ENCODE measurements around the gene SRP9.

The SRP9 gene

GRCh38 chr1:225745273-225745672 lies 32.4 kb upstream of the SRP9 start:
- Histone ChIP-seq H3K9ac (ENCODE audit: low read depth, low read length) (no peak overlapping the region), H3K36me3 (ENCODE audit: control insufficient read depth, insufficient read depth, low read length) (no peaks in the 10 kb centered on the region), H3K27ac (ENCODE audit: low read depth, low read length) (no peak overlapping the region), H3K9me3 (ENCODE audit: control insufficient read depth, insufficient read depth, low read length) (no peaks in the 10 kb centered on the region), H3K4me3 (ENCODE audit: low read depth, low read length) (no peak overlapping the region), H3K27me3 (ENCODE audit: control insufficient read depth, insufficient read depth, low read length) (peaks cover 18% of the 10 kb centered on the region), H3K4me1 (ENCODE audit: control insufficient read depth, insufficient read depth, low read length) (peaks cover 12% of the 10 kb centered on the region)

GRCh38 chr1:225746361-225747179 lies 31.1 kb upstream of the SRP9 start:
- H3K27me3 ChIP-seq (ENCODE audit: control insufficient read depth, insufficient read depth, low read length): peaks cover 17% of the 10 kb centered on the region; the same call in 1 of the 2 replicates
- H3K4me1 ChIP-seq (ENCODE audit: control insufficient read depth, insufficient read depth, low read length): peaks cover 12% of the 10 kb centered on the region
- H3K9ac ChIP-seq (ENCODE audit: low read depth, low read length): no peak overlapping the region
- peak overlapping the region; percentile 85 for H3K27ac ChIP-seq (ENCODE audit: low read depth, low read length)
- no peaks in the 10 kb centered on the region for H3K36me3 ChIP-seq (ENCODE audit: control insufficient read depth, insufficient read depth, low read length)
- H3K9me3 ChIP-seq (ENCODE audit: control insufficient read depth, insufficient read depth, low read length): no peaks in the 10 kb centered on the region
- no peak overlapping the region for H3K4me3 ChIP-seq (ENCODE audit: low read depth, low read length)

GRCh38 chr1:225747566-225747965 lies 30.1 kb upstream of the SRP9 start:
- peaks cover 17% of the 10 kb centered on the region; the same call in 1 of the 2 replicates for H3K27me3 ChIP-seq (ENCODE audit: control insufficient read depth, insufficient read depth, low read length)
- H3K4me1 ChIP-seq (ENCODE audit: control insufficient read depth, insufficient read depth, low read length): peaks cover 19% of the 10 kb centered on the region
- H3K9ac ChIP-seq (ENCODE audit: low read depth, low read length): no peak overlapping the region
- peak overlapping the region; percentile 85 for H3K27ac ChIP-seq (ENCODE audit: low read depth, low read length)
- H3K36me3 ChIP-seq (ENCODE audit: control insufficient read depth, insufficient read depth, low read length): no peaks in the 10 kb centered on the region
- no peaks in the 10 kb centered on the region for H3K9me3 ChIP-seq (ENCODE audit: control insufficient read depth, insufficient read depth, low read length)
- no peak overlapping the region for H3K4me3 ChIP-seq (ENCODE audit: low read depth, low read length)

- peaks cover 17% of the 10 kb centered on the region; the same call in 1 of the 2 replicates for H3K27me3 ChIP-seq (ENCODE audit: control insufficient read depth, insufficient read depth, low read length)
- H3K36me3 ChIP-seq (ENCODE audit: control insufficient read depth, insufficient read depth, low read length): no peaks in the 10 kb centered on the region
- H3K4me3 ChIP-seq (ENCODE audit: low read depth, low read length): no peak overlapping the region
- H3K4me1 ChIP-seq (ENCODE audit: control insufficient read depth, insufficient read depth, low read length): peaks cover 19% of the 10 kb centered on the region
- no peak overlapping the region for H3K9ac ChIP-seq (ENCODE audit: low read depth, low read length)
- no peak overlapping the region for H3K27ac ChIP-seq (ENCODE audit: low read depth, low read length)
- no peaks in the 10 kb centered on the region for H3K9me3 ChIP-seq (ENCODE audit: control insufficient read depth, insufficient read depth, low read length)
Observed at GRCh38 chr1:225748529-225748928, 29.1 kb upstream of the SRP9 start.

- Histone ChIP-seq H3K9me3 (ENCODE audit: control insufficient read depth, insufficient read depth, low read length) (no peaks in the 10 kb centered on the region), H3K4me1 (ENCODE audit: control insufficient read depth, insufficient read depth, low read length) (peaks cover 19% of the 10 kb centered on the region), H3K27me3 (ENCODE audit: control insufficient read depth, insufficient read depth, low read length) (peaks cover 15% of the 10 kb centered on the region; the same call in 1 of the 2 replicates), H3K27ac (ENCODE audit: low read depth, low read length) (no peak overlapping the region), H3K4me3 (ENCODE audit: low read depth, low read length) (no peak overlapping the region), H3K36me3 (ENCODE audit: control insufficient read depth, insufficient read depth, low read length) (no peaks in the 10 kb centered on the region), H3K9ac (ENCODE audit: low read depth, low read length) (no peak overlapping the region)
Observed at GRCh38 chr1:225749706-225750105, 27.9 kb upstream of the SRP9 start.

GRCh38 chr1:225750420-225750819 lies 27.2 kb upstream of the SRP9 start:
- Histone ChIP-seq H3K4me3 (ENCODE audit: low read depth, low read length) (no peak overlapping the region), H3K36me3 (ENCODE audit: control insufficient read depth, insufficient read depth, low read length) (no peaks in the 10 kb centered on the region), H3K27me3 (ENCODE audit: control insufficient read depth, insufficient read depth, low read length) (peaks cover 8% of the 10 kb centered on the region; the same call in 1 of the 2 replicates), H3K27ac (ENCODE audit: low read depth, low read length) (no peak overlapping the region), H3K4me1 (ENCODE audit: control insufficient read depth, insufficient read depth, low read length) (peaks cover 23% of the 10 kb centered on the region), H3K9ac (ENCODE audit: low read depth, low read length) (no peak overlapping the region), H3K9me3 (ENCODE audit: control insufficient read depth, insufficient read depth, low read length) (no peaks in the 10 kb centered on the region)

GRCh38 chr1:225750875-225751824 lies 26.5 kb upstream of the SRP9 start:
- H3K27ac ChIP-seq (ENCODE audit: low read depth, low read length): no peak overlapping the region
- H3K4me1 ChIP-seq (ENCODE audit: control insufficient read depth, insufficient read depth, low read length): peaks cover 24% of the 10 kb centered on the region
- 0 out of 2 replicates have a peak, but pooled peaks cover 2% of the 10 kb centered on the region for H3K27me3 ChIP-seq (ENCODE audit: control insufficient read depth, insufficient read depth, low read length)

GRCh38 chr1:225752245-225752644 lies 25.4 kb upstream of the SRP9 start:
- Histone ChIP-seq H3K9ac (ENCODE audit: low read depth, low read length) (no peak overlapping the region), H3K36me3 (ENCODE audit: control insufficient read depth, insufficient read depth, low read length) (no peaks in the 10 kb centered on the region), H3K9me3 (ENCODE audit: control insufficient read depth, insufficient read depth, low read length) (no peaks in the 10 kb centered on the region), H3K4me3 (ENCODE audit: low read depth, low read length) (no peak overlapping the region), H3K27ac (ENCODE audit: low read depth, low read length) (no peak overlapping the region), H3K27me3 (ENCODE audit: control insufficient read depth, insufficient read depth, low read length) (0 out of 2 replicates have a peak, but pooled peaks cover 2% of the 10 kb centered on the region), H3K4me1 (ENCODE audit: control insufficient read depth, insufficient read depth, low read length) (peaks cover 18% of the 10 kb centered on the region)

More at GRCh38 chr1:225750875-225751824, 26.5 kb upstream of the SRP9 start:
- Histone ChIP-seq H3K36me3 (ENCODE audit: control insufficient read depth, insufficient read depth, low read length) (no peaks in the 10 kb centered on the region), H3K4me3 (ENCODE audit: low read depth, low read length) (no peak overlapping the region), H3K9me3 (ENCODE audit: control insufficient read depth, insufficient read depth, low read length) (no peaks in the 10 kb centered on the region), H3K9ac (ENCODE audit: low read depth, low read length) (no peak overlapping the region)

- Histone ChIP-seq H3K27ac (ENCODE audit: low read depth, low read length) (peak overlapping the region; percentile 26), H3K36me3 (ENCODE audit: control insufficient read depth, insufficient read depth, low read length) (no peaks in the 10 kb centered on the region), H3K4me3 (ENCODE audit: low read depth, low read length) (no peak overlapping the region), H3K9ac (ENCODE audit: low read depth, low read length) (no peak overlapping the region), H3K4me1 (ENCODE audit: control insufficient read depth, insufficient read depth, low read length) (peaks cover 16% of the 10 kb centered on the region), H3K27me3 (ENCODE audit: control insufficient read depth, insufficient read depth, low read length) (no peaks in the 10 kb centered on the region), H3K9me3 (ENCODE audit: control insufficient read depth, insufficient read depth, low read length) (no peaks in the 10 kb centered on the region)
Observed at GRCh38 chr1:225754940-225755641, 22.5 kb upstream of the SRP9 start.

- H3K4me1 ChIP-seq (ENCODE audit: control insufficient read depth, insufficient read depth, low read length): peaks cover 16% of the 10 kb centered on the region
- no peak overlapping the region for H3K9ac ChIP-seq (ENCODE audit: low read depth, low read length)
- peak overlapping the region; percentile 26 for H3K27ac ChIP-seq (ENCODE audit: low read depth, low read length)
Observed at GRCh38 chr1:225755671-225756319, 21.8 kb upstream of the SRP9 start.

More at GRCh38 chr1:225755671-225756319, 21.8 kb upstream of the SRP9 start:
- no peaks in the 10 kb centered on the region for H3K9me3 ChIP-seq (ENCODE audit: control insufficient read depth, insufficient read depth, low read length)
- no peak overlapping the region for H3K4me3 ChIP-seq (ENCODE audit: low read depth, low read length)
- H3K27me3 ChIP-seq (ENCODE audit: control insufficient read depth, insufficient read depth, low read length): no peaks in the 10 kb centered on the region
- no peaks in the 10 kb centered on the region for H3K36me3 ChIP-seq (ENCODE audit: control insufficient read depth, insufficient read depth, low read length)
